WTC11 (cell line): ENCODE results near the gene TMED1. TPM values are rescaled to one million over a fixed set of nuclear protein-coding genes. Genes with fewer than 3 reads are reported as not detected.
A peak's percentile ranks its signal among the peaks of the same experiment; 100 is the strongest.

ENCODE experiments used
- ATAC-seq: fragments of 200-7000 bp; cut with Tn5 transposase; 2 replicates; pipeline ENCODE4 v1.10.0; 2021; ENCODE audit warnings: mild to moderate bottlenecking, moderate library complexity
- CTCF ChIA-PET: fragments of 300-600 bp; sonication (Branson Sonifier 250); formaldehyde crosslinking; loops from one replicate; lab custom pipeline; 2021; ENCODE audit warnings: antibody characterized with exemption; lab: Charles Lee
- POLR2A ChIA-PET: fragments of 350-600 bp; sonication (Branson Sonifier 250); formaldehyde crosslinking; loops from one replicate; lab custom pipeline; 2021; ENCODE audit warnings: antibody characterized with exemption; lab: Charles Lee
- DNase-seq: peaks from one replicate; pipeline ENCODE4 v3.0.0; 2021; ENCODE audit warnings: low spot score
- H3K27ac Mint-ChIP-seq: 2 replicates; pipeline ENCODE4 v1.8.0; 2021; ENCODE audit warnings: mixed read lengths
- H3K27me3 Mint-ChIP-seq: 2 replicates; pipeline ENCODE4 v1.8.0; 2021; ENCODE audit warnings: low read depth, mild to moderate bottlenecking, moderate library complexity, mixed read lengths
- H3K36me3 Mint-ChIP-seq: 2 replicates; pipeline ENCODE4 v1.8.0; 2021; ENCODE audit warnings: mixed read lengths
- H3K4me1 Mint-ChIP-seq: 2 replicates; pipeline ENCODE4 v1.8.0; 2022; ENCODE audit warnings: mixed read lengths
- H3K4me3 Mint-ChIP-seq: 2 replicates; pipeline ENCODE4 v1.8.0; 2021; ENCODE audit warnings: mild to moderate bottlenecking, moderate library complexity, mixed read lengths
- H3K9me3 Mint-ChIP-seq: 2 replicates; pipeline ENCODE4 v1.8.0; 2021; ENCODE audit warnings: mixed read lengths
- FOXP1 ChIP-seq: sonication (generic); formaldehyde crosslinking; IDR thresholded peaks from 2 replicates; pipeline ENCODE4 v1.8.0; 2022; ENCODE audit warnings: missing genetic modification reagents, mild to moderate bottlenecking, moderate library complexity, borderline replicate concordance
- KAT7 ChIP-seq: sonication (generic); formaldehyde crosslinking; IDR thresholded peaks from 2 replicates; pipeline ENCODE4 v1.8.1; 2023; ENCODE audit warnings: missing genetic modification reagents, mild to moderate bottlenecking, borderline replicate concordance
- NFATC4 ChIP-seq: fragments of 250-450 bp; sonication (Bioruptor Pico); IDR thresholded peaks from 2 replicates; pipeline ENCODE4 v1.9.0; 2021; ENCODE audit warnings: mild to moderate bottlenecking
- NR1H2 ChIP-seq: sonication (generic); formaldehyde crosslinking; IDR thresholded peaks from 2 replicates; pipeline ENCODE4 v1.9.0; 2021; ENCODE audit warnings: mild to moderate bottlenecking, moderate library complexity, missing genetic modification reagents
- NR3C1 ChIP-seq: sonication (generic); formaldehyde crosslinking; conservative IDR thresholded peaks from 2 replicates; pipeline ENCODE4 v1.8.1; 2023; ENCODE audit warnings: low read depth, mild to moderate bottlenecking, missing genetic modification reagents
- SOX15 ChIP-seq: fragments of 250-450 bp; sonication (Bioruptor Pico); IDR thresholded peaks from 2 replicates; pipeline ENCODE4 v1.9.0; 2021; ENCODE audit warnings: mild to moderate bottlenecking
- ZBTB21 ChIP-seq: sonication (generic); formaldehyde crosslinking; IDR thresholded peaks from 2 replicates; pipeline ENCODE4 v1.8.1; 2023; ENCODE audit warnings: mild to moderate bottlenecking, missing genetic modification reagents, borderline replicate concordance
- ZNF416 ChIP-seq: fragments of 250-450 bp; sonication (Bioruptor Pico); IDR thresholded peaks from 2 replicates; pipeline ENCODE4 v1.9.0; 2021; ENCODE audit warnings: mild to moderate bottlenecking, inconsistent platforms
- total RNA-seq: library from RNA; stranded (reverse); gene quantifications from 3 replicates; pipeline ENCODE4 v1.2.3, GENCODE V29; 2021
- TF ChIP-seq, protein P1 (sequence below): sonication (generic); formaldehyde crosslinking; IDR thresholded peaks from 2 replicates; pipeline ENCODE4 v1.8.0; 2022; ENCODE audit warnings: missing genetic modification reagents
- TF ChIP-seq, protein P2 (sequence below): fragments of 250-450 bp; sonication (Bioruptor Pico); IDR thresholded peaks from 2 replicates; pipeline ENCODE4 v1.9.0; 2021; ENCODE audit warnings: moderate library complexity, mild to moderate bottlenecking, inconsistent platforms, borderline replicate concordance
- TF ChIP-seq, protein P3 (sequence below): sonication (generic); formaldehyde crosslinking; IDR thresholded peaks from 2 replicates; pipeline ENCODE4 v1.8.1; 2022; ENCODE audit warnings: missing genetic modification reagents, borderline replicate concordance
- TF ChIP-seq, protein P4 (sequence below): fragments of 250-450 bp; sonication (Bioruptor Pico); conservative IDR thresholded peaks from 2 replicates; pipeline ENCODE4 v1.9.0; 2021; ENCODE audit warnings: mild to moderate bottlenecking
- TF ChIP-seq, protein P5 (sequence below): sonication (generic); formaldehyde crosslinking; IDR thresholded peaks from 2 replicates; pipeline ENCODE4 v1.8.0; 2023; ENCODE audit warnings: missing genetic modification reagents

The TMED1 gene
- total RNA-seq, 1 experiment from 2014 or later, result 28.5 TPM

DNA sequence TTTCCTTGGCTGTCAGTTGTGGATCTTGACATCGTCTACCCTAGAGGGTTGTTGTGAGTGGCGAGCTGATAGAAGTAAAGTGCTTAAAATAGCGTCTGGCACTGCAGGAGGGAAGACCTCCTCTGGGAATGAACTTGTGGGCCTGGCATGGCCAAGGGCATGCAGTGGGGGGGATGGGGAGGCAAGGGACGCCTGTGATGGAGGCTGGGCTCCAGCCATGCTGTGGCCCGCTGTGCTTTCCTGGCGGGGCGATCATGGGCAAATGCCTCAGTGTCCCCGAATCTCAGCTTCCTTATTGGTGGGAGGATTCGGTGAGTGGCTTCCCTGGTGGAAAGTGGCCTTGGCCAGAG is 46.1 kb upstream of the TMED1 start (continued):
- TF ChIP-seq ZBTB21 (CRISPR knock-in tag) (no peak), SOX15 (CRISPR knock-in tag) (no peak), ZNF416 (CRISPR knock-in tag) (no peak), NR3C1 (CRISPR knock-in tag) (no peak), NR1H2 (CRISPR knock-in tag) (no peak), FOXP1 (CRISPR knock-in tag) (no peak), NFATC4 (no peak)
- TF ChIP-seq, all 79 proteins: peak for 0

DNA sequence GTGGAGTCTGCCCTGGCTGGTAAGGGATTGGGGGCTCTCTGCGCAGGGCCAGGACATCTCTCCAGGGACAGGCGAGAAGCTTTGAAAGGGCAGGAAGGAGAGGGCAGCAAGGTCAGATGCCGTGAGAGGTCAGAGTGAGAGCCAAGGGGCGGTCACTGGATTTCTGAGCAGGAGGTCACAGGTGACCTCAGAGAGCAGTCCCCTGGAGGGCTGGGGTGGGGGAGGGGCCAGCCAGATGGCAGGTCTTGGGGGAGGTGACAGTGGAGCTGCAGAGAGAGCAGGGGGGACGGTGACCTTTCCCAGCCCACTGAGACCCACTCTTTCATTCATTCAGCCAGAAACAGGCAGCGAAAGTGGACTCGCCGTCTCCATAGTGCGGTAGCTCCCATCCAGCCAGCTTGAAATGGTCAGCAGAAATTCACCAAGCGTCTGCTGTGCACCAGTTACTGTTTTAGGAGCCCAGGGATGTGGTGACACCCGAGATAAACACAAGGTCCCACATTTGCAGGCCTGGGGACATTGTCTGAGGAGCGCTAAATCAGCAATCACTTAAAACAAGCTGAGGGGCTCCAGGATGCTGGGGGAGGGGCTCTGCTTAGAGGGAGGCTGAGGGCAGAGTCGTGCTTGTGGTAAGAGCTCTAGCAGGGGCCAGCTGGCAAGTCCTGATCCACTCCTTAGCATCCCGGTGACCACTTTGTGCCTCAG is 45.5 kb upstream of the TMED1 start:
- TF ChIP-seq KAT7 (CRISPR knock-in tag), result no peak
- TF ChIP-seq, protein P1, sequence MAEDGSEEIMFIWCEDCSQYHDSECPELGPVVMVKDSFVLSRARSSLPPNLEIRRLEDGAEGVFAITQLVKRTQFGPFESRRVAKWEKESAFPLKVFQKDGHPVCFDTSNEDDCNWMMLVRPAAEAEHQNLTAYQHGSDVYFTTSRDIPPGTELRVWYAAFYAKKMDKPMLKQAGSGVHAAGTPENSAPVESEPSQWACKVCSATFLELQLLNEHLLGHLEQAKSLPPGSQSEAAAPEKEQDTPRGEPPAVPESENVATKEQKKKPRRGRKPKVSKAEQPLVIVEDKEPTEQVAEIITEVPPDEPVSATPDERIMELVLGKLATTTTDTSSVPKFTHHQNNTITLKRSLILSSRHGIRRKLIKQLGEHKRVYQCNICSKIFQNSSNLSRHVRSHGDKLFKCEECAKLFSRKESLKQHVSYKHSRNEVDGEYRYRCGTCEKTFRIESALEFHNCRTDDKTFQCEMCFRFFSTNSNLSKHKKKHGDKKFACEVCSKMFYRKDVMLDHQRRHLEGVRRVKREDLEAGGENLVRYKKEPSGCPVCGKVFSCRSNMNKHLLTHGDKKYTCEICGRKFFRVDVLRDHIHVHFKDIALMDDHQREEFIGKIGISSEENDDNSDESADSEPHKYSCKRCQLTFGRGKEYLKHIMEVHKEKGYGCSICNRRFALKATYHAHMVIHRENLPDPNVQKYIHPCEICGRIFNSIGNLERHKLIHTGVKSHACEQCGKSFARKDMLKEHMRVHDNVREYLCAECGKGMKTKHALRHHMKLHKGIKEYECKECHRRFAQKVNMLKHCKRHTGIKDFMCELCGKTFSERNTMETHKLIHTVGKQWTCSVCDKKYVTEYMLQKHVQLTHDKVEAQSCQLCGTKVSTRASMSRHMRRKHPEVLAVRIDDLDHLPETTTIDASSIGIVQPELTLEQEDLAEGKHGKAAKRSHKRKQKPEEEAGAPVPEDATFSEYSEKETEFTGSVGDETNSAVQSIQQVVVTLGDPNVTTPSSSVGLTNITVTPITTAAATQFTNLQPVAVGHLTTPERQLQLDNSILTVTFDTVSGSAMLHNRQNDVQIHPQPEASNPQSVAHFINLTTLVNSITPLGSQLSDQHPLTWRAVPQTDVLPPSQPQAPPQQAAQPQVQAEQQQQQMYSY (CRISPR knock-in tag), result peak; percentile 39
- TF ChIP-seq NR3C1 (CRISPR knock-in tag), result no peak
- TF ChIP-seq, protein P2, sequence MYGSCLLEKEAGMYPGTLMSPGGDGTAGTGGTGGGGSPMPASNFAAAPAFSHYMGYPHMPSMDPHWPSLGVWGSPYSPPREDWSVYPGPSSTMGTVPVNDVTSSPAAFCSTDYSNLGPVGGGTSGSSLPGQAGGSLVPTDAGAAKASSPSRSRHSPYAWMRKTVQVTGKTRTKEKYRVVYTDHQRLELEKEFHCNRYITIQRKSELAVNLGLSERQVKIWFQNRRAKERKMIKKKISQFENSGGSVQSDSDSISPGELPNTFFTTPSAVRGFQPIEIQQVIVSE, result no peak
- TF ChIP-seq FOXP1 (CRISPR knock-in tag), result no peak
- TF ChIP-seq, protein P3, sequence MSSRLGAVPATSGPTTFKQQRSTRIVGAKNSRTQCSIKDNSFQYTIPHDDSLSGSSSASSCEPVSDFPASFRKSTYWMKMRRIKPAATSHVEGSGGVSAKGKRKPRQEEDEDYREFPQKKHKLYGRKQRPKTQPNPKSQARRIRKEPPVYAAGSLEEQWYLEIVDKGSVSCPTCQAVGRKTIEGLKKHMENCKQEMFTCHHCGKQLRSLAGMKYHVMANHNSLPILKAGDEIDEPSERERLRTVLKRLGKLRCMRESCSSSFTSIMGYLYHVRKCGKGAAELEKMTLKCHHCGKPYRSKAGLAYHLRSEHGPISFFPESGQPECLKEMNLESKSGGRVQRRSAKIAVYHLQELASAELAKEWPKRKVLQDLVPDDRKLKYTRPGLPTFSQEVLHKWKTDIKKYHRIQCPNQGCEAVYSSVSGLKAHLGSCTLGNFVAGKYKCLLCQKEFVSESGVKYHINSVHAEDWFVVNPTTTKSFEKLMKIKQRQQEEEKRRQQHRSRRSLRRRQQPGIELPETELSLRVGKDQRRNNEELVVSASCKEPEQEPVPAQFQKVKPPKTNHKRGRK (CRISPR knock-in tag), result no peak
- TF ChIP-seq, protein P4, sequence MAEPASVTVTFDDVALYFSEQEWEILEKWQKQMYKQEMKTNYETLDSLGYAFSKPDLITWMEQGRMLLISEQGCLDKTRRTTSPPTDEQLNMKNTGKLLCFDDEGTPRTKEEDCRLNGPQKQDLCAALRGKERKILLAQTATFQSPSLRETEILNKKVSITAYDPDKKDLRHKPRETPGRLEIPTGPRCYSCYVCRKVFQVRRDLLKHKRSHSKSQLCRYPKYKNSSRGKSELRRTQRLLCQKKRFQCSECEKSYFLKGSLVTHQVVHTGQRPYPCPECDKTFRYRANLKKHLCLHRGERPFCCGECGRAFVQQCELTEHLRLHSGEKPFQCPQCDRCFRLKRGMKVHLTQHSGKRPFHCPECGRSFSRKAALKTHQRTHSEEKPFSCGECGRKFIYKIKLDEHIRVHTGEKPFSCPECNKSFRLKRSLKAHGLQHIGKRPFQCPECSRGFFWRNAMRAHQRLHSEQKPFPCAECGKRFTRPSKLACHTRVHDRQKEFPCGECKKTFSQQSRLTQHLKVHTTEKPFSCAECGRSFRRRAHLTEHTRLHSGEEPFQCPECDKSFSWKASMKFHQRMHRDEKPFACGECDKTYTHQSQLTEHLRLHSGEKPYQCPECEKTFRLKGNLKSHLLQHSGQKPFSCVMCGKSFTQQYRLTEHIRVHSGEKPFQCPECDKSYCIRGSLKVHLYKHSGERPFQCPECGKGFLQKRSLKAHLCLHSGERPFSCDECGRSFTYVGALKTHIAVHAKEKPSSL (CRISPR knock-in tag), result no peak
- TF ChIP-seq, protein P5, sequence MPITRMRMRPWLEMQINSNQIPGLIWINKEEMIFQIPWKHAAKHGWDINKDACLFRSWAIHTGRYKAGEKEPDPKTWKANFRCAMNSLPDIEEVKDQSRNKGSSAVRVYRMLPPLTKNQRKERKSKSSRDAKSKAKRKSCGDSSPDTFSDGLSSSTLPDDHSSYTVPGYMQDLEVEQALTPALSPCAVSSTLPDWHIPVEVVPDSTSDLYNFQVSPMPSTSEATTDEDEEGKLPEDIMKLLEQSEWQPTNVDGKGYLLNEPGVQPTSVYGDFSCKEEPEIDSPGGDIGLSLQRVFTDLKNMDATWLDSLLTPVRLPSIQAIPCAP (CRISPR knock-in tag), result no peak
- Mint-ChIP-seq H3K36me3 (no peaks in the 10 kb centered on the region), H3K27me3 (no peaks in the 10 kb centered on the region), H3K4me3 (peak overlapping the region; percentile 53), H3K27ac (peak overlapping the region; percentile 98), H3K9me3 (no peaks in the 10 kb centered on the region), H3K4me1 (peaks cover 61% of the 10 kb centered on the region)
- ATAC-seq, result peak; percentile 17
- DNase-seq, result peak; percentile 50
- POLR2A ChIA-PET, result interaction anchor here (1.4 kb wide), 1 partner anchor 12 kb away, joined by 8 read pairs; no protein-coding TSS in a partner anchor
- CTCF ChIA-PET, result interaction anchor here (0.5 to 5.2 kb wide), 12 partner anchors 9 to 505 kb away, joined by 3 to 61 read pairs (median 9); partner anchors contain the start of genes CARM1 and DNM2
